ENCODE results near the gene PKD2L2.
"Not testable (repeated sequence)": the region's sequence is repeated elsewhere in the genome, so short reads cannot be mapped to it uniquely, and the experiment has no call there.

The PKD2L2 gene

GRCh38 chr5:137845472-137845871 is 43.8 kb upstream of the PKD2L2 start:
- no peak for DNase-seq (ENCODE audit: low read depth in 1 of 2, low spot score in 1 of 2)
- no peak overlapping the region for H3K27ac ChIP-seq (replicated peaks)
- no peaks in the 10 kb centered on the region for H3K27me3 ChIP-seq (ENCODE audit: insufficient read depth, poor library complexity, severe bottlenecking)
- H3K4me3 ChIP-seq (replicated peaks; ENCODE audit: insufficient read depth, low read length), result no peak overlapping the region
- TF ChIP-seq GABPA (IDR thresholded peaks at IDR 0.05; ENCODE audit: low read depth) (no peak), POLR2AphosphoS5 (IDR thresholded peaks at IDR 0.05; ENCODE audit: low read depth) (no peak), REST (IDR thresholded peaks at IDR 0.05; ENCODE audit: insufficient replicate concordance, low read depth) (no peak), SPI1 (IDR thresholded peaks at IDR 0.05; ENCODE audit: borderline replicate concordance, low read depth) (no peak), CTCF (IDR thresholded peaks at IDR 0.05; ENCODE audit: insufficient read depth, low read length) (no peak)

- TF ChIP-seq REST (IDR thresholded peaks at IDR 0.05; ENCODE audit: insufficient replicate concordance, low read depth), result no peak
- TF ChIP-seq SPI1 (IDR thresholded peaks at IDR 0.05; ENCODE audit: borderline replicate concordance, low read depth), result no peak
- TF ChIP-seq GABPA (IDR thresholded peaks at IDR 0.05; ENCODE audit: low read depth), result no peak
- TF ChIP-seq POLR2AphosphoS5 (IDR thresholded peaks at IDR 0.05; ENCODE audit: low read depth), result no peak
- no peak for TF ChIP-seq CTCF (IDR thresholded peaks at IDR 0.05; ENCODE audit: insufficient read depth, low read length)
- no peak overlapping the region for H3K27ac ChIP-seq (replicated peaks)
Measured at GRCh38 chr5:137847687-137848086, 41.6 kb upstream of the PKD2L2 start.

DNA sequence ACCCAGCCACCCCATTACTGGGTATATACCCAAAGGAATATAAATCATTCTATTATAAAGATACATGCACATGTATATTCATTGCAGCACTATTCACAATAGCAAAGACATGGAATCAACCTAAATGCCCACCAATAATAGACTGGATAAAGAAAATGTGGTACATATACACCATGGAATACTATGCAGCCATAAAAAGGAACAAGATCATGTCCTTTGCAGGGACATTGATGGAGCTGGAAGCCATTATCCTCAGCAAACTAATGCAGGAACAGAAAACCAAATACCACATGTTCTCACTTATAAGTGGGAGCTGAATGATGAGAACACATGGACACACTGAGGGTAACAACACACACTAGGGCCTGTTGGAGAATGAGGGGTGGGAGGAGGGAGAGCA is 36.1 kb upstream of the PKD2L2 start:
- H3K27me3 ChIP-seq (ENCODE audit: insufficient read depth, poor library complexity, severe bottlenecking), result not testable (repeated sequence)

More at GRCh38 chr5:137847687-137848086, 41.6 kb upstream of the PKD2L2 start:
- no peaks in the 10 kb centered on the region for H3K27me3 ChIP-seq (ENCODE audit: insufficient read depth, poor library complexity, severe bottlenecking)
- no peak for DNase-seq (ENCODE audit: low read depth in 1 of 2, low spot score in 1 of 2)
- no peak overlapping the region for H3K4me3 ChIP-seq (replicated peaks; ENCODE audit: insufficient read depth, low read length)

DNA sequence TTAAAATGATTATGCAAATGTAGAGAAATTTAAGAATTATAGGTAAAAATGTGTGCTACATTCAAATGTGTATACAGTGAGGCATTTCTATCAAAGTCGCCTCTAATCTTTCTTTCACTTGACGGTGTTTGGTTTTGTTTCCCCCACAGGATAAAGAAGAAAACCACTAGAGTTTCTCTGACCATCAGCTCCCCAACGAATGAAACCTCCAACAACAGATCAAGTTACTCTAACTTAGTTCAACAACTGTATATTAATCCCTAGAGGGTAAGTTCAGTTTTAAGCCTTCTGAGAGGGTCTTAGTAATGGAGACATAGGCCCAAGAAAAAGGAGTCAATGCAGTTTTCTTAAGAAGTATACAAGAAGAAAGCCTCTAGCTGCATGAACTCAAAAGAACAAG is 33.1 kb upstream of the PKD2L2 start:
- H3K4me3 ChIP-seq (replicated peaks; ENCODE audit: insufficient read depth, low read length), result no peak overlapping the region
- H3K27me3 ChIP-seq (ENCODE audit: insufficient read depth, poor library complexity, severe bottlenecking), result no peaks in the 10 kb centered on the region
- no peak overlapping the region for H3K27ac ChIP-seq (replicated peaks)
- TF ChIP-seq SPI1 (IDR thresholded peaks at IDR 0.05; ENCODE audit: borderline replicate concordance, low read depth) (no peak), POLR2AphosphoS5 (IDR thresholded peaks at IDR 0.05; ENCODE audit: low read depth) (no peak), REST (IDR thresholded peaks at IDR 0.05; ENCODE audit: insufficient replicate concordance, low read depth) (no peak), CTCF (IDR thresholded peaks at IDR 0.05; ENCODE audit: insufficient read depth, low read length) (no peak), GABPA (IDR thresholded peaks at IDR 0.05; ENCODE audit: low read depth) (no peak)
- no peak for DNase-seq (ENCODE audit: low read depth in 1 of 2, low spot score in 1 of 2)

More for the DNA sequence above, 36.1 kb upstream of the PKD2L2 start:
- not testable (repeated sequence) for DNase-seq (ENCODE audit: low read depth in 1 of 2, low spot score in 1 of 2); H3K4me3 ChIP-seq (replicated peaks; ENCODE audit: insufficient read depth, low read length); H3K27ac ChIP-seq (replicated peaks)

All from HL-60 (cell line).